ENCODE measurements around the gene ZCCHC14. TPM values are rescaled to one million over a fixed set of nuclear protein-coding genes. Genes with fewer than 3 reads are reported as not detected.

ZCCHC14 gene
- total RNA-seq, 4 donors from 2014 or later = 8.9 to 20.5 (median 10.8) TPM

DNA sequence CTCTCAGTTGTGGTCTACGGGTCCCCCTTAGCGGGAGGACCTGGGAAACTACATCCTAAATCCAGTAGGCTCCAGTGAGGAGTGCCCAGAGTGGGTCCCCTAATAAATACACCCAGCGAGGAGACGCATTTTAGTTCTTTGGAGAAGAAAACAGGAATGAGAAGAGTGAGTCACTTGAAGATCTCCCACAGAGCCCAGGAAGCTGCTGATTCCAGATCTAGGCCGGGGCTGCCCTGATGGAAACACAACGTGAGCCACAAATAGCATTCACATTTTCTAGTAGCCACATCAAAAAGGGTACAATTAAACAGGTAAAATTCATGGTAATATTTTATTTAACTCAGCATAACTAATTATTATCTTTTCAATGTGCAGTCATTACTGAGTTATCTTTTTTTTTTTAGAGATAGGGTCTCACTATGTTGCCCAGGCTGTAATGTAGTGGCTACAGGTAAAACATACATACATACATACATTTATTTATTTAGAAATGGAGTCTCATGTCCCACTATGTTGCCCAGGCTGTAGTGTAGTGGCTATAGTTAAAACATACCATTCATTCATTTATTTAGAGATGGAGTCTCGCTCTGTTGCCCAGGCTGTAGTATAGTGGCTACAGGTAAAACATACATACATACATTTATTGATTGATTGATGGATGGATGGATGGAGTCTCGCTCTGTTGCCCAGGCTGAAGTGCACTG lies 130.8 kb downstream of the ZCCHC14 start:
- ATAC-seq (ENCODE audit: low FRiP score) = no peak
- TF ChIP-seq, protein P1, sequence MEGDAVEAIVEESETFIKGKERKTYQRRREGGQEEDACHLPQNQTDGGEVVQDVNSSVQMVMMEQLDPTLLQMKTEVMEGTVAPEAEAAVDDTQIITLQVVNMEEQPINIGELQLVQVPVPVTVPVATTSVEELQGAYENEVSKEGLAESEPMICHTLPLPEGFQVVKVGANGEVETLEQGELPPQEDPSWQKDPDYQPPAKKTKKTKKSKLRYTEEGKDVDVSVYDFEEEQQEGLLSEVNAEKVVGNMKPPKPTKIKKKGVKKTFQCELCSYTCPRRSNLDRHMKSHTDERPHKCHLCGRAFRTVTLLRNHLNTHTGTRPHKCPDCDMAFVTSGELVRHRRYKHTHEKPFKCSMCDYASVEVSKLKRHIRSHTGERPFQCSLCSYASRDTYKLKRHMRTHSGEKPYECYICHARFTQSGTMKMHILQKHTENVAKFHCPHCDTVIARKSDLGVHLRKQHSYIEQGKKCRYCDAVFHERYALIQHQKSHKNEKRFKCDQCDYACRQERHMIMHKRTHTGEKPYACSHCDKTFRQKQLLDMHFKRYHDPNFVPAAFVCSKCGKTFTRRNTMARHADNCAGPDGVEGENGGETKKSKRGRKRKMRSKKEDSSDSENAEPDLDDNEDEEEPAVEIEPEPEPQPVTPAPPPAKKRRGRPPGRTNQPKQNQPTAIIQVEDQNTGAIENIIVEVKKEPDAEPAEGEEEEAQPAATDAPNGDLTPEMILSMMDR (IDR thresholded peaks at IDR 0.05) = no peak
- DNase-seq (ENCODE audit: low spot score) = no peak

DNA sequence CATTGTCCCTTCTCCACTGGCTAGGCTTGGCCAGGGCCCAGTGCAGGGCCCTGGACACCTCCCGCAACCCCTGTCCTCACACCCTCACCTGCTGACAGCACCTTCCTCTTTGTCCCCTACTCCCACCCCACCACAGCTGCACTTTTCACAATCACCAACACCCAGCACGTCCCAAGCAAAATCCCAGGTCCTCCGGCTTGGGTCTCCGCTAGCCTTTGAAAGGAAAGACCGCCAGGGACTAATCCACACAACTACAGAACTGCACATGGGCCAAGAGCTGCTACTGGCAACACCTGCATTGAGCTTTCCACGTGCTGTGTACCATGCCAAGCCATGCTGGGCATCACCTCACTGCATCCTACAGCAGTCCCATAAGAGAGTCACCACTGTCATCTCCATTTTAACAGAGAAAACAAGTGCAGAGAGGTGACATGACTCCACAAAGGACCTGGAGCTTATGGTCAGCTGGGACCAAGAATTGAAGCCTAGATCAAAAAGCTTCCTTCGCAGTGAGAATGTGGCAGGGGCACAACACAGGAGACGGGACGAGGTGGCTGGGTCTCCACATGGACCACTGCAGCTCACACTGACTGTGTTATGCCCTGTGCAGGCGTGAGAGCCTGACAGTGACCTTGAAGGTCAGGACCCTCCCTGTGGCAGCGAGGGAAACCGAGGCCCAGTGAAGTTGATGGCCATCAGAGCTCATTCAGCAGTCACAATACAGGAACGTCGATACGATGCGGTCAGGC lies 131.8 kb downstream of the ZCCHC14 start:
- ATAC-seq (ENCODE audit: low FRiP score) = no peak
- TF ChIP-seq, protein P1 (IDR thresholded peaks at IDR 0.05) = no peak
- no peak for DNase-seq (ENCODE audit: low spot score)

DNA sequence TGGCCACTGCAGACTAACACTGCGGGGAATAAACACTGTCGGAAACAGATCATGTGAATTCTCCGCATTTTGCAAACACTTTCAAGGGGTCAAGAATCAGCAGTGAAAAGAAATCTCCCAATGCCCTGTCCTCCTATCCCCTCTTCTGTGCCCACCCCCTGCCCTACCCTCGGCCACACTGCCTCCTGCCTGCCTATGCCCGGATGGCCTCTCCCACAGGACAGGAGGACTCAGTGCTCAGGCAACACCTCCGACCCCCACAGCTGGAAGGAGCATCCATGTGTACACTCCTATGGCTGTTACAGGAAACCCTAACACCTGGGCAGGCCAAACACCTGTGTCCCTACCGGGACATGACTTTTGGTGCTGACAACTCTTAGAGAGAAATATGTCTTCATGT lies 133.7 kb downstream of the ZCCHC14 start:
- TF ChIP-seq, protein P1 (IDR thresholded peaks at IDR 0.05) = no peak
- ATAC-seq (ENCODE audit: low FRiP score) = no peak
- no peak for DNase-seq (ENCODE audit: low spot score)

DNA sequence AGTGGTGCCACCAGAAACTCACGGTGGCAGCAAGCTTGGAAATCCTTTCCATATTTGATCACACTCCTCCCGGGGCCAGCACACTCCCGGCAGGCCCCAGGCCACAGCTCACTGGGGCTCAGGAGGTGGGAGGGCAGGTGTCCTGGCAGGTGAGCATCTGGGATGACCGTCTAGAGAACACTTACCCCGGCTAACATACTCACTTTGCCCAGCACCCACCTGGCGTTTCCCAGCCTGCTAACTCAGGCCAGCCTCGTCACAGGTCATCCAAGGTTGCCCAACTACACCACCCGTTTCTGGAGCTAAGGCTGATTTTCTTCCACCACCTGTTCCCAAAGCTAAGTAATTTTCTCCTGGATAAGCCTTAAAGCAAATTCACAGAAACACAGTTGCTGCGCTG lies 134.1 kb downstream of the ZCCHC14 start:
- DNase-seq (ENCODE audit: low spot score) = no peak
- TF ChIP-seq, protein P1 (IDR thresholded peaks at IDR 0.05) = no peak
- ATAC-seq (ENCODE audit: low FRiP score) = no peak

DNA sequence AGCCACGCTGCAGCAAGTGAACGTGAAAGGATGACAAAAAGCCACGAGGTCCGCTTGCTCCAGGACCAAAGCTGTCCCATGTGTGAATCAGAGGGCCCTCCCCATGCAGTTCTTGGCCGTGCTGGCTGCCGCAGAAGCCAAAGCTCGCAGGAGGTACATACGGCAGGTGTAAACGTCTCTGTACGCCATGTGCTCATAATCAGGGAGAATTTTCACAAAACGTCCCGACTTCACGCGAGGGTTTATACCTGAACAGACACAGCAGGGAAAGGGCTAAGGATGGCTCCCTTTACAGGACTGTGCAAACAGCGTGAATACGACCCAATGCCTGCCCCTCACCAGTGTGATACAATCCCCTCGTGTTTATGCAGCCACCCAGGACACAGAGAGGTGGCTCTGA lies 134.6 kb downstream of the ZCCHC14 start:
- DNase-seq (ENCODE audit: low spot score) (no peak), ATAC-seq (ENCODE audit: low FRiP score) (no peak)
- TF ChIP-seq, protein P1 (IDR thresholded peaks at IDR 0.05) = no peak

DNA sequence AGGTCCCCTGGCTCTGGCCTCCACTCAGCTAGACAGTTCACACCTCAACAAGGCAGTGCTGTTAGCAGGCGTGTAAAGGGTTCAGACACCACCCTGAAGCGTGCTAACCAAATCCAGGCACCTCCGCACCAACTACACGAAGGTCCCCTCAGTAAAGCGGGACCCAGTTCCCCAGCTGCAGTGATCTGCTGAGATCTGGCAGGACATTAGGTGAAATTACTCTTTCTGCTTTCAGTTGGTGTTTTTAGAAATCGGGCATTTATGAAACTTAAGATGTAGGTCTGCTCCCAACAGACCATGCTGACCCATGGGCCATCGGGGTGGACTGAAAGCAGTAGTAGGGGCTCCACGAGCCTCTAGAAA lies 136.4 kb downstream of the ZCCHC14 start:
- DNase-seq (ENCODE audit: low spot score) (no peak), ATAC-seq (ENCODE audit: low FRiP score) (no peak)
- TF ChIP-seq, protein P1 (IDR thresholded peaks at IDR 0.05) = no peak

Other genes starting within 250 kb of the ZCCHC14 start
- gene C16orf95, start 175.6 kb downstream of the ZCCHC14 start, total RNA-seq = 1 to 10 TPM; 1.6 to 7.1 (median 2.5) TPM
- gene FBXO31, start 109.2 kb downstream of the ZCCHC14 start, total RNA-seq = 100 to 1,000 TPM in 1 of 4 donors, 10 to 100 TPM in 3; 32.8 to 187 (median 61.9) TPM
- 100 to 1,000 TPM in 2 of 4 donors, 10 to 100 TPM in 2; 73.8 to 123 (median 97.8) TPM for gene MAP1LC3B, start 100.7 kb downstream of the ZCCHC14 start, total RNA-seq
- gene JPH3, start 109.5 kb upstream of the ZCCHC14 start, total RNA-seq = under 1 TPM in 1 of 4 donors, not detected in 3; 0.32 TPM

Data from omental fat pad (tissue), 4 donors.